Dermis microvascular lymphatic vessel endothelial cell (primary cell): ENCODE data around the gene MGMT. TPM values are rescaled to one million over a fixed set of nuclear protein-coding genes. Genes with fewer than 3 reads are reported as not detected.

ENCODE experiments used
- DNase-seq, 2 donors: peaks; one replicate each; pipeline versions ENCODE4 v3.0.0 to v3.0.0-alpha.2; 2010; ENCODE audit warnings: low read depth in 2 of 2
- total RNA-seq: library from RNA; depleted of rRNA; stranded (reverse); fragments of >200 nt; gene quantifications from 2 replicates; pipeline ENCODE4 v1.2.1, GENCODE V29; 2014

MGMT gene
- total RNA-seq, 1 donor from 2014 or later: 9.6 TPM

- DNase-seq: no peak
Observed at GRCh38 chr10:129621062-129621461, 154.0 kb downstream of the MGMT start.

GRCh38 chr10:129621693-129622092, 154.7 kb downstream of the MGMT start:
- DNase-seq: no peak

- no peak for DNase-seq
Observed at GRCh38 chr10:129622291-129622690, 155.2 kb downstream of the MGMT start.

GRCh38 chr10:129622736-129623135, 155.7 kb downstream of the MGMT start:
- no peak for DNase-seq

- DNase-seq: no peak
Observed at GRCh38 chr10:129624526-129624925, 157.5 kb downstream of the MGMT start.

- no peak for DNase-seq
Observed at GRCh38 chr10:129626309-129626708, 159.3 kb downstream of the MGMT start.

GRCh38 chr10:129626796-129627435, 159.9 kb downstream of the MGMT start:
- peak in 1 of 2 donors; percentile 13 for DNase-seq

GRCh38 chr10:129627442-129627841, 160.4 kb downstream of the MGMT start:
- DNase-seq: peak; percentile 14 to 32

GRCh38 chr10:129628823-129629222, 161.8 kb downstream of the MGMT start:
- DNase-seq: no peak

- no peak for DNase-seq
Observed at GRCh38 chr10:129629911-129630310, 162.9 kb downstream of the MGMT start.

GRCh38 chr10:129631006-129631405, 164.0 kb downstream of the MGMT start:
- peak in 1 of 2 donors; percentile 54 for DNase-seq

- DNase-seq: no peak
Observed at GRCh38 chr10:129631870-129632623, 165.0 kb downstream of the MGMT start.

- no peak for DNase-seq
Observed at GRCh38 chr10:129637010-129637409, 170.0 kb downstream of the MGMT start.

- DNase-seq: no peak
Observed at GRCh38 chr10:129637846-129638245, 170.8 kb downstream of the MGMT start.

GRCh38 chr10:129641351-129641750, 174.3 kb downstream of the MGMT start:
- no peak for DNase-seq

- no peak for DNase-seq
Observed at GRCh38 chr10:129641982-129642381, 174.9 kb downstream of the MGMT start.

GRCh38 chr10:129642427-129642826, 175.4 kb downstream of the MGMT start:
- no peak for DNase-seq

GRCh38 chr10:129643266-129643665, 176.2 kb downstream of the MGMT start:
- no peak for DNase-seq

GRCh38 chr10:129645487-129645886, 178.4 kb downstream of the MGMT start:
- no peak for DNase-seq

GRCh38 chr10:129646973-129647372, 179.9 kb downstream of the MGMT start:
- DNase-seq: no peak

GRCh38 chr10:129647590-129647989, 180.5 kb downstream of the MGMT start:
- no peak for DNase-seq

GRCh38 chr10:129648856-129649255, 181.8 kb downstream of the MGMT start:
- DNase-seq: no peak

- no peak for DNase-seq
Observed at GRCh38 chr10:129652021-129652420, 185.0 kb downstream of the MGMT start.
